HEK293 (cell line): ENCODE results near the gene VAV3.

ENCODE experiments used
- CTCF ChIA-PET: fragments of 350-600 bp; formaldehyde crosslinking; extraction: SDS; loops from one replicate; lab custom pipeline; 2021; ENCODE audit warnings: antibody characterized with exemption; lab: Yijun Ruan, JAX
- POLR2A ChIA-PET: fragments of 300-600 bp; formaldehyde crosslinking; extraction: SDS; loops from one replicate; lab custom pipeline; 2020; ENCODE audit warnings: antibody characterized with exemption, inconsistent platforms; lab: Yijun Ruan, JAX
- H3K27ac ChIP-seq: fragments of 200-500 bp; sonication (Bioruptor generic); 2 replicates; pipeline ENCODE4 v1.5.1; 2014; ENCODE audit warnings: low read depth, low read length, control low read depth, inconsistent platforms; ENCODE audit errors: extremely low read depth
- H3K36me3 ChIP-seq, 2 experiments: fragments of 200-500 bp in 1 of 2; sonication (Bioruptor generic) in 1 of 2; 1 replicate in 1 of 2; 2 replicates in 1 of 2; pipeline ENCODE4 v1.5.1; 2014 to 2017; ENCODE audit warnings: inconsistent platforms in 2 of 2, low read length in 2 of 2; ENCODE audit not compliant: control insufficient read depth in 2 of 2, insufficient read depth in 1 of 2
- H3K4me1 ChIP-seq: fragments of 200-500 bp; sonication (Bioruptor generic); 2 replicates; pipeline ENCODE4 v1.5.1; 2014; ENCODE audit warnings: mild to moderate bottlenecking, low read length, inconsistent platforms; ENCODE audit not compliant: control insufficient read depth, insufficient read depth
- H3K4me3 ChIP-seq: 2 replicates; pipeline ENCODE4 v1.5.1; 2011; ENCODE audit warnings: low read depth, mild to moderate bottlenecking, control low read depth, low read length, moderate library complexity
- H3K9me3 ChIP-seq: fragments of 200-500 bp; sonication (Bioruptor generic); 2 replicates; pipeline ENCODE4 v1.5.1; 2014; ENCODE audit warnings: low read depth, low read length, inconsistent platforms; ENCODE audit not compliant: control insufficient read depth, insufficient read depth
- BCL11A ChIP-seq: fragments of 450-650 bp; formaldehyde crosslinking; IDR thresholded peaks from 2 replicates; pipeline ENCODE4 v1.5.1; 2016; ENCODE audit warnings: low read depth, missing biosample characterization, missing genetic modification characterization
- GLIS2 ChIP-seq: fragments of 450-650 bp; formaldehyde crosslinking; IDR thresholded peaks from 2 replicates; pipeline ENCODE4 v1.5.1; 2016; ENCODE audit warnings: missing biosample characterization, missing genetic modification characterization
- HOXD13 ChIP-seq: sonication (generic); formaldehyde crosslinking; IDR thresholded peaks from 2 replicates; pipeline ENCODE4 v1.8.0; 2022; ENCODE audit warnings: missing genetic modification reagents, borderline replicate concordance
- MZF1 ChIP-seq: fragments of 450-650 bp; formaldehyde crosslinking; IDR thresholded peaks from 2 replicates; pipeline ENCODE4 v1.5.1; 2017; ENCODE audit warnings: missing biosample characterization, missing genetic modification characterization, borderline replicate concordance
- OVOL3 ChIP-seq: fragments of 450-650 bp; formaldehyde crosslinking; IDR thresholded peaks from 2 replicates; pipeline ENCODE4 v1.5.1; 2016; ENCODE audit warnings: missing biosample characterization, missing genetic modification characterization
- SP7 ChIP-seq: fragments of 450-650 bp; formaldehyde crosslinking; IDR thresholded peaks from 2 replicates; pipeline ENCODE4 v1.5.1; 2016; ENCODE audit warnings: missing biosample characterization, missing genetic modification characterization
- TCF7L2 ChIP-seq: IDR thresholded peaks from 2 replicates; pipeline ENCODE4 v1.6.1; 2011; ENCODE audit warnings: low read depth, mild to moderate bottlenecking, inconsistent platforms, low read length, moderate library complexity, borderline replicate concordance
- ZBTB20 ChIP-seq: fragments of 450-650 bp; formaldehyde crosslinking; IDR thresholded peaks from 2 replicates; pipeline ENCODE4 v1.5.1; 2016; ENCODE audit warnings: missing biosample characterization, missing genetic modification characterization
- ZFHX2 ChIP-seq: fragments of 450-650 bp; formaldehyde crosslinking; conservative IDR thresholded peaks from 2 replicates; pipeline ENCODE4 v1.5.1; 2016; ENCODE audit warnings: missing biosample characterization, missing genetic modification characterization
- ZNF10 ChIP-seq: fragments of 450-650 bp; formaldehyde crosslinking; IDR thresholded peaks from 2 replicates; pipeline ENCODE4 v1.5.1; 2017; ENCODE audit warnings: missing biosample characterization, missing genetic modification characterization
- ZNF341 ChIP-seq: fragments of 450-650 bp; formaldehyde crosslinking; IDR thresholded peaks from 2 replicates; pipeline ENCODE4; 2016; ENCODE audit warnings: low read depth, missing biosample characterization, missing genetic modification characterization
- ZNF366 ChIP-seq: fragments of 450-650 bp; formaldehyde crosslinking; conservative IDR thresholded peaks from 2 replicates; pipeline ENCODE4 v1.5.1; 2016; ENCODE audit warnings: missing biosample characterization, missing genetic modification characterization
- ZNF37A ChIP-seq: fragments of 450-650 bp; IDR thresholded peaks from 2 replicates; pipeline ENCODE4 v1.5.1; 2018; ENCODE audit warnings: missing biosample characterization, missing genetic modification characterization
- ZNF555 ChIP-seq: fragments of 450-650 bp; formaldehyde crosslinking; conservative IDR thresholded peaks from 2 replicates; pipeline ENCODE4 v1.5.1; 2017; ENCODE audit warnings: missing biosample characterization, mild to moderate bottlenecking, missing genetic modification characterization, inconsistent platforms
- ZNF624 ChIP-seq: fragments of 450-650 bp; formaldehyde crosslinking; IDR thresholded peaks from 2 replicates; pipeline ENCODE4 v1.5.1; 2017; ENCODE audit warnings: missing biosample characterization, missing genetic modification characterization
- ZNF660 ChIP-seq: fragments of 450-650 bp; IDR thresholded peaks from 2 replicates; pipeline ENCODE4 v1.5.1; 2018; ENCODE audit warnings: missing biosample characterization, mild to moderate bottlenecking, missing genetic modification characterization
- ZNF747 ChIP-seq: fragments of 450-650 bp; formaldehyde crosslinking; IDR thresholded peaks from 2 replicates; pipeline ENCODE4 v1.5.1; 2016; ENCODE audit warnings: missing biosample characterization, missing genetic modification characterization
- ZNF768 ChIP-seq: fragments of 450-650 bp; formaldehyde crosslinking; IDR thresholded peaks from 2 replicates; pipeline ENCODE4 v1.5.1; 2018; ENCODE audit warnings: missing biosample characterization, mild to moderate bottlenecking, missing genetic modification characterization
- ZNF843 ChIP-seq: fragments of 450-650 bp; formaldehyde crosslinking; IDR thresholded peaks from 2 replicates; pipeline ENCODE4 v1.5.1; 2016; ENCODE audit warnings: missing biosample characterization, missing genetic modification characterization
- ZSCAN16 ChIP-seq: fragments of 450-650 bp; formaldehyde crosslinking; IDR thresholded peaks from 2 replicates; pipeline ENCODE4 v1.5.1; 2016; ENCODE audit warnings: missing biosample characterization, missing genetic modification characterization
- ZXDB ChIP-seq: fragments of 450-650 bp; formaldehyde crosslinking; IDR thresholded peaks from 2 replicates; pipeline ENCODE4 v1.5.1; 2016; ENCODE audit warnings: missing biosample characterization, missing genetic modification characterization
- TF ChIP-seq, protein P1 (sequence below): fragments of 450-650 bp; formaldehyde crosslinking; conservative IDR thresholded peaks from 2 replicates; pipeline ENCODE4 v1.5.1; 2016; ENCODE audit warnings: low read depth, missing biosample characterization, missing genetic modification characterization
- TF ChIP-seq, protein P2 (sequence below): fragments of 450-650 bp; formaldehyde crosslinking; IDR thresholded peaks from 2 replicates; pipeline ENCODE4 v1.5.1; 2017; ENCODE audit warnings: missing biosample characterization, missing genetic modification characterization
- TF ChIP-seq, protein P3 (sequence below): fragments of 450-650 bp; formaldehyde crosslinking; IDR thresholded peaks from 2 replicates; pipeline ENCODE4 v1.5.1; 2016; ENCODE audit warnings: missing biosample characterization, missing genetic modification characterization
- TF ChIP-seq, protein P4 (sequence below): fragments of 450-650 bp; formaldehyde crosslinking; IDR thresholded peaks from 2 replicates; pipeline ENCODE4 v1.5.1; 2016; ENCODE audit warnings: missing biosample characterization, missing genetic modification characterization
- TF ChIP-seq, protein P5 (sequence below): fragments of 450-650 bp; formaldehyde crosslinking; IDR thresholded peaks from 2 replicates; pipeline ENCODE4 v1.5.1; 2017; ENCODE audit warnings: missing biosample characterization, missing genetic modification characterization

VAV3 gene

DNA sequence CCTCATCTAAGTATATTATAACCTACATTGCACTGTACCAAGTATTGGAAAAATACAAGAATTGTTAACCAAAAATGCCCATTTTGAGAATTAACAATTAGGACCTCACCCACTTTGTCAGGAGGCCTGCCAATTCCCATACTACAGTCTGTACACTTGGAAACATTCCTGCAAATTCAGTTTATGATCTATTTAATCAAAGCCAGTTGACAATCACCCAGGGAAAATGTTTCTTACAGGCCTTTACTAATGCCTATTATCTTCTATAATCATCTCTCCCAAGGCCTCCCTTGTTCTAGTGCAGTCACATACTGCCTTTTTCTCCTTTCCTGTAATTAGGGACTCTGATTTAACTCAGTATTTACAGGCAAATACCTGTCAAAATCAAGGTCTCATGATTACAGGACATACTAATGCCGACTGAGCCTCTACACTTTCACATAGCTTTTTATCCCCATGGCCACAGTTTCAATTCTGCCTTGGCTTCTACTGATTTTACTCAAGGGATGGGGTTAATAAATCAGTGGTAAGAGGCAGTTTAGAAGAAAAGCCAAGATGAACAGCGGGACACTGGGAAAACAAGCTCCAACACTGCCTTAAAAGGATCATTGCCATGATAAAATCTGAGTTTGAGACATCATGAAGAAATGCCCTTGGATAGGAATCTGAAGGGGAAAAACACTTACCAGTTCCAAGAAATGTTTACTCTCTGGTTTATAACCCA is 338.7 kb downstream of the VAV3 start:
- Histone ChIP-seq H3K4me3 (no peak overlapping the region), H3K9me3 (no peaks in the 10 kb centered on the region), H3K4me1 (0 out of 2 replicates have a peak, but pooled peaks cover 2% of the 10 kb centered on the region), H3K36me3 (no peaks in the 10 kb centered on the region), H3K27ac (no peak overlapping the region)
- ChIA-PET CTCF (no interaction called here), POLR2A (no interaction called here)
- TF ChIP-seq ZNF747 (tag by site-specific recombination) (no peak), ZXDB (tag by site-specific recombination) (peak; percentile 29; the same call in 1 of the 2 replicates), ZFHX2 (no peak), ZNF10 (tag by site-specific recombination) (peak; percentile 43; the same call in 1 of the 2 replicates), ZNF555 (tag by site-specific recombination) (no peak), ZBTB20 (tag by site-specific recombination) (0 out of 2 replicates have a peak, but pooled peaks have one; percentile 33), HOXD13 (CRISPR knock-in tag) (no peak), ZSCAN16 (tag by site-specific recombination) (peak; percentile 91), BCL11A (tag by site-specific recombination) (no peak), ZNF843 (tag by site-specific recombination) (peak; percentile 67; the same call in 1 of the 2 replicates), ZNF660 (no peak), OVOL3 (tag by site-specific recombination) (peak; percentile 27; the same call in 1 of the 2 replicates), MZF1 (no peak; the same call in 1 of the 2 replicates), TCF7L2 (0 out of 2 replicates have a peak, but pooled peaks have one; percentile 53), ZNF768 (no peak), SP7 (tag by site-specific recombination) (peak; percentile 76), ZNF341 (tag by site-specific recombination) (peak; percentile 51; the same call in 1 of the 2 replicates), ZNF366 (no peak), ZNF624 (tag by site-specific recombination) (no peak), GLIS2 (tag by site-specific recombination) (no peak), ZNF37A (tag by site-specific recombination) (no peak)
- TF ChIP-seq, protein P1, sequence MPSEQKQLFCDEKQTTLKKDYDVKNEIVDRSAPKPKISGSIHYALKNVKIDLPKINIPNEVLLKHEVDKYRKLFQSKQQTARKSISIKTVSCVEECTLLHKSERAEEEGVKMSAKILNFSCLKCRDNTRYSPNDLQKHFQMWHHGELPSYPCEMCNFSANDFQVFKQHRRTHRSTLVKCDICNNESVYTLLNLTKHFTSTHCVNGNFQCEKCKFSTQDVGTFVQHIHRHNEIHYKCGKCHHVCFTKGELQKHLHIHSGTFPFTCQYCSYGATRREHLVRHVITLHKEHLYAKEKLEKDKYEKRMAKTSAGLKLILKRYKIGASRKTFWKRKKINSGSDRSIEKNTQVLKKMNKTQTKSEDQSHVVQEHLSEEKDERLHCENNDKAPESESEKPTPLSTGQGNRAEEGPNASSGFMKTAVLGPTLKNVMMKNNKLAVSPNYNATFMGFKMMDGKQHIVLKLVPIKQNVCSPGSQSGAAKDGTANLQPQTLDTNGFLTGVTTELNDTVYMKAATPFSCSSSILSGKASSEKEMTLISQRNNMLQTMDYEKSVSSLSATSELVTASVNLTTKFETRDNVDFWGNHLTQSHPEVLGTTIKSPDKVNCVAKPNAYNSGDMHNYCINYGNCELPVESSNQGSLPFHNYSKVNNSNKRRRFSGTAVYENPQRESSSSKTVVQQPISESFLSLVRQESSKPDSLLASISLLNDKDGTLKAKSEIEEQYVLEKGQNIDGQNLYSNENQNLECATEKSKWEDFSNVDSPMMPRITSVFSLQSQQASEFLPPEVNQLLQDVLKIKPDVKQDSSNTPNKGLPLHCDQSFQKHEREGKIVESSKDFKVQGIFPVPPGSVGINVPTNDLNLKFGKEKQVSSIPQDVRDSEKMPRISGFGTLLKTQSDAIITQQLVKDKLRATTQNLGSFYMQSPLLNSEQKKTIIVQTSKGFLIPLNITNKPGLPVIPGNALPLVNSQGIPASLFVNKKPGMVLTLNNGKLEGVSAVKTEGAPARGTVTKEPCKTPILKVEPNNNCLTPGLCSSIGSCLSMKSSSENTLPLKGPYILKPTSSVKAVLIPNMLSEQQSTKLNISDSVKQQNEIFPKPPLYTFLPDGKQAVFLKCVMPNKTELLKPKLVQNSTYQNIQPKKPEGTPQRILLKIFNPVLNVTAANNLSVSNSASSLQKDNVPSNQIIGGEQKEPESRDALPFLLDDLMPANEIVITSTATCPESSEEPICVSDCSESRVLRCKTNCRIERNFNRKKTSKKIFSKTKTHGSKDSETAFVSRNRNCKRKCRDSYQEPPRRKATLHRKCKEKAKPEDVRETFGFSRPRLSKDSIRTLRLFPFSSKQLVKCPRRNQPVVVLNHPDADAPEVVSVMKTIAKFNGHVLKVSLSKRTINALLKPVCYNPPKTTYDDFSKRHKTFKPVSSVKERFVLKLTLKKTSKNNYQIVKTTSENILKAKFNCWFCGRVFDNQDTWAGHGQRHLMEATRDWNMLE (tag by site-specific recombination): no peak
- TF ChIP-seq, protein P2, sequence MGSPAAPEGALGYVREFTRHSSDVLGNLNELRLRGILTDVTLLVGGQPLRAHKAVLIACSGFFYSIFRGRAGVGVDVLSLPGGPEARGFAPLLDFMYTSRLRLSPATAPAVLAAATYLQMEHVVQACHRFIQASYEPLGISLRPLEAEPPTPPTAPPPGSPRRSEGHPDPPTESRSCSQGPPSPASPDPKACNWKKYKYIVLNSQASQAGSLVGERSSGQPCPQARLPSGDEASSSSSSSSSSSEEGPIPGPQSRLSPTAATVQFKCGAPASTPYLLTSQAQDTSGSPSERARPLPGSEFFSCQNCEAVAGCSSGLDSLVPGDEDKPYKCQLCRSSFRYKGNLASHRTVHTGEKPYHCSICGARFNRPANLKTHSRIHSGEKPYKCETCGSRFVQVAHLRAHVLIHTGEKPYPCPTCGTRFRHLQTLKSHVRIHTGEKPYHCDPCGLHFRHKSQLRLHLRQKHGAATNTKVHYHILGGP: no peak
- TF ChIP-seq, protein P3, sequence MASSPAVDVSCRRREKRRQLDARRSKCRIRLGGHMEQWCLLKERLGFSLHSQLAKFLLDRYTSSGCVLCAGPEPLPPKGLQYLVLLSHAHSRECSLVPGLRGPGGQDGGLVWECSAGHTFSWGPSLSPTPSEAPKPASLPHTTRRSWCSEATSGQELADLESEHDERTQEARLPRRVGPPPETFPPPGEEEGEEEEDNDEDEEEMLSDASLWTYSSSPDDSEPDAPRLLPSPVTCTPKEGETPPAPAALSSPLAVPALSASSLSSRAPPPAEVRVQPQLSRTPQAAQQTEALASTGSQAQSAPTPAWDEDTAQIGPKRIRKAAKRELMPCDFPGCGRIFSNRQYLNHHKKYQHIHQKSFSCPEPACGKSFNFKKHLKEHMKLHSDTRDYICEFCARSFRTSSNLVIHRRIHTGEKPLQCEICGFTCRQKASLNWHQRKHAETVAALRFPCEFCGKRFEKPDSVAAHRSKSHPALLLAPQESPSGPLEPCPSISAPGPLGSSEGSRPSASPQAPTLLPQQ (tag by site-specific recombination): no peak
- TF ChIP-seq, protein P4, sequence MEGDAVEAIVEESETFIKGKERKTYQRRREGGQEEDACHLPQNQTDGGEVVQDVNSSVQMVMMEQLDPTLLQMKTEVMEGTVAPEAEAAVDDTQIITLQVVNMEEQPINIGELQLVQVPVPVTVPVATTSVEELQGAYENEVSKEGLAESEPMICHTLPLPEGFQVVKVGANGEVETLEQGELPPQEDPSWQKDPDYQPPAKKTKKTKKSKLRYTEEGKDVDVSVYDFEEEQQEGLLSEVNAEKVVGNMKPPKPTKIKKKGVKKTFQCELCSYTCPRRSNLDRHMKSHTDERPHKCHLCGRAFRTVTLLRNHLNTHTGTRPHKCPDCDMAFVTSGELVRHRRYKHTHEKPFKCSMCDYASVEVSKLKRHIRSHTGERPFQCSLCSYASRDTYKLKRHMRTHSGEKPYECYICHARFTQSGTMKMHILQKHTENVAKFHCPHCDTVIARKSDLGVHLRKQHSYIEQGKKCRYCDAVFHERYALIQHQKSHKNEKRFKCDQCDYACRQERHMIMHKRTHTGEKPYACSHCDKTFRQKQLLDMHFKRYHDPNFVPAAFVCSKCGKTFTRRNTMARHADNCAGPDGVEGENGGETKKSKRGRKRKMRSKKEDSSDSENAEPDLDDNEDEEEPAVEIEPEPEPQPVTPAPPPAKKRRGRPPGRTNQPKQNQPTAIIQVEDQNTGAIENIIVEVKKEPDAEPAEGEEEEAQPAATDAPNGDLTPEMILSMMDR (tag by site-specific recombination): no peak
- TF ChIP-seq, protein P5, sequence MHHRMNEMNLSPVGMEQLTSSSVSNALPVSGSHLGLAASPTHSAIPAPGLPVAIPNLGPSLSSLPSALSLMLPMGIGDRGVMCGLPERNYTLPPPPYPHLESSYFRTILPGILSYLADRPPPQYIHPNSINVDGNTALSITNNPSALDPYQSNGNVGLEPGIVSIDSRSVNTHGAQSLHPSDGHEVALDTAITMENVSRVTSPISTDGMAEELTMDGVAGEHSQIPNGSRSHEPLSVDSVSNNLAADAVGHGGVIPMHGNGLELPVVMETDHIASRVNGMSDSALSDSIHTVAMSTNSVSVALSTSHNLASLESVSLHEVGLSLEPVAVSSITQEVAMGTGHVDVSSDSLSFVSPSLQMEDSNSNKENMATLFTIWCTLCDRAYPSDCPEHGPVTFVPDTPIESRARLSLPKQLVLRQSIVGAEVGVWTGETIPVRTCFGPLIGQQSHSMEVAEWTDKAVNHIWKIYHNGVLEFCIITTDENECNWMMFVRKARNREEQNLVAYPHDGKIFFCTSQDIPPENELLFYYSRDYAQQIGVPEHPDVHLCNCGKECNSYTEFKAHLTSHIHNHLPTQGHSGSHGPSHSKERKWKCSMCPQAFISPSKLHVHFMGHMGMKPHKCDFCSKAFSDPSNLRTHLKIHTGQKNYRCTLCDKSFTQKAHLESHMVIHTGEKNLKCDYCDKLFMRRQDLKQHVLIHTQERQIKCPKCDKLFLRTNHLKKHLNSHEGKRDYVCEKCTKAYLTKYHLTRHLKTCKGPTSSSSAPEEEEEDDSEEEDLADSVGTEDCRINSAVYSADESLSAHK (tag by site-specific recombination): 0 out of 2 replicates have a peak, but pooled peaks have one; percentile 39
